ENCODE results near the gene CPA5.

CPA5 gene

DNA sequence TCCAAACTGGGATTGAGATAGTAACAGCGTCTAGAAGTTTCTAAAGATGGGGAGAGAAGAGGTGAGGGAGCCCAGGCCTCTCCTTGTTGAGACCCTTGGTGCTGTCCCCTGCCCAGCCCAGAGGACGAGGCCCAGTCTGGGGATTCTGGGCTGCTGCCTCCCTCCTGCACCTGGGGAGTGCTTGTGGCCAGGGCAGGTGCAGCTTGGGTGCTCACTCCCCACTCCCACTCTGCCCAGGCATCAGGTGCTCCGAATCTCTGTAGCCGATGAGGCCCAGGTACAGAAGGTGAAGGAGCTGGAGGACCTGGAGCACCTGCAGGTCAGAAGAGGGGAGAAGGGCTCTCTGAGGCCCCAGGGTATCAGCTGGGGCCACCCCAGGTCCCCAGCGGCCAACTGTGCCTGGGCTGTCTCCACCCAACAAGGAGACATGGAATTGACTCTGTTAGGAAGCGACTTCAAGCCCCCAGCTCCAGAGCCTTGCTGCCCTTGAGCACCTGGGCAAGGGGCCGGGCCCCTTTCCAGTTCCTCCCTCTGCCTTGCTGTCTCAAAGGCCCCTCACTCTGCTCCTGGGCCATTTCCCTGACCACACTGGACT, 36.3 kb downstream of the CPA5 start:
- DNase-seq, result no peak

DNA sequence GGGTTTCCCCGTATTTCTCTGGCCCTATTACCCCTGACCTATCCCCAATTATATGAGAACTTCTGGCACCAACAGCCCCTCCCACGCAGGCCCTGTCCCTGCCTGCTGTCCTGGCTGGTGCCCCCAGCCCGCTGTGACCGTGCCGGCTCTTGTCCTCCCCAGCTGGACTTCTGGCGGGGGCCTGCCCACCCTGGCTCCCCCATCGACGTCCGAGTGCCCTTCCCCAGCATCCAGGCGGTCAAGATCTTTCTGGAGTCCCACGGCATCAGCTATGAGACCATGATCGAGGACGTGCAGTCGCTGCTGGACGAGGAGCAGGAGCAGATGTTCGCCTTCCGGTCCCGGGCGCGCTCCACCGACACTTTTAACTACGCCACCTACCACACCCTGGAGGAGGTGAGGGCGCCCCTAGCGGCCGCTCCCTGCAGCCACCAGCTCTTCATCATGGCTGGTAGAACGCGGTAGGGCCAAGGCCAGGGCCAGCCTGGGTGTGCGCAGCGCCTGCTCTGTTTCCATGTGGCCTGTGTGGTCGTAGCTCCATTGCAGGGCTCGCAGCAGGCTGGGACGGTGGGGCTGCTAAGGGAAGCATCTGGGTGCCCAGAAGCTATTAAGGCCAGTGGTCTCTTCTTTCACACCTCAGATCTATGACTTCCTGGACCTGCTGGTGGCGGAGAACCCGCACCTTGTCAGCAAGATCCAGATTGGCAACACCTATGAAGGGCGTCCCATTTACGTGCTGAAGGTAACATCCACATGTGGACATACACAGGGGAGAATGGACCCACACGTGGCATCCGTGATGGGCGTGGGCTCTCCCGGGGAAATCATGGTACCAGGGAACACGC, 37.1 kb downstream of the CPA5 start:
- DNase-seq, result no peak

DNA sequence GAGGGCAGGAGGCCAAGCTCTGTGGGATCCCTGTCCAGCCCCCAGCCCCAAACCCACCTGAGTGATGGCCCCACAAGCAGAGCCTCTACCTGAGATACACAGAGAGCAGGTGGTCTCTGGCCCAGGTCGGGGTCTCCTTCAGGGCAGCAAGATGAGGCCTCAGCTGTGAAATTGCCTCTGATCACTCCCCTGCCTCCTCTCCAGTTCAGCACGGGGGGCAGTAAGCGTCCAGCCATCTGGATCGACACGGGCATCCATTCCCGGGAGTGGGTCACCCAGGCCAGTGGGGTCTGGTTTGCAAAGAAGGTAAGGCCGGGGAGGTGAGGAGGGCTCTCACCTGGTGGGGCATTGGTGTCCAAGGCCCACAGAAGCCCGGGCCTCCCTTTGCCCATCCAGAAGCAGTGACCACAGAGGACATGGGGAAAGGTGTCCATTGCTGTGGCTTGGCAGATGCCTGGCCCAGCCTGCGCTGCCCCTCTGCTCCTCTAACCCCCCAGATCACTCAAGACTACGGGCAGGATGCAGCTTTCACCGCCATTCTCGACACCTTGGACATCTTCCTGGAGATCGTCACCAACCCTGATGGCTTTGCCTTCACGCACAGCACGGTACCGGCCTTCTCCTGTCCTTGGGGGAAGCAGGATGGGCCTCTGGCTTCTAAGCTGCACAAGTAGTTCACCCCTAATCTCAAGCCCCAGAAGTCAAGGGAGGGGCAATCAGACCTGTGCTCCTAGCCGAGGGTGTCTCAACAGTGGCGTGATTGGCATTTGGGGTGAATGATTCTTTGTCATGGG, 38.8 kb downstream of the CPA5 start:
- DNase-seq, result no peak

GRCh38 chr7:130384371-130384801, 39.8 kb downstream of the CPA5 start:
- no peak for DNase-seq

DNA sequence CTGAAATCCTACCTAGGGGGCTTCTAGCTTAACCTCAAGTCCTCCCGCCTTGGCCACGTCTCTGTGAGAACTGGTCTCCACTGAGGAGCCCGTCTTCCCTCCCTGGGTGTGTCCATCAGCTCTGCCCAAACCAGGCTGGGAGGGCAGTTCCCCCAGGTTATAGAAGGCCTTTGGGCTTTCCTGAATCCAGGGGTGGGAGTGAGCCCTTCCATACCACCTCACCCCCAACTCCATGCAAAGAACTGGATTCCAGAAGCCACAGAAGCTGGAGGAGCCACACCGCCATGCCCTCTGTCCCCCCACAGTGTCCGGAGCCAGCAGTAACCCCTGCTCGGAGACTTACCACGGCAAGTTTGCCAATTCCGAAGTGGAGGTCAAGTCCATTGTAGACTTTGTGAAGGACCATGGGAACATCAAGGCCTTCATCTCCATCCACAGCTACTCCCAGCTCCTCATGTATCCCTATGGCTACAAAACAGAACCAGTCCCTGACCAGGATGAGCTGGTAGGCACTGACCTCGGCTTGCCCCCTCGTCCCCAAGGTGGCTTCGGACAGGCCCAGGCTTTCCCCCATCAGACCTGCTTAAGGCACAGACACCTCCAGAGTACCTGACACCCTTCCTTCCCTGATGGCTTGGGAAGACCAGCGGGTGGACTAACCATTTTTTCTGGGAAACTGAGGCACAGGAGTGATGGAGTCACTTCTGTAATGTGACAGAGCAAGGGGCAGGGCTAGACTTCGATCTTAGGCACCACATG, 40.4 kb downstream of the CPA5 start:
- DNase-seq, result no peak

- no peak for DNase-seq
Observed at GRCh38 chr7:130385600-130386066, 41.0 kb downstream of the CPA5 start.

- no peak for DNase-seq
Observed at GRCh38 chr7:130386876-130387275, 42.3 kb downstream of the CPA5 start.

DNA sequence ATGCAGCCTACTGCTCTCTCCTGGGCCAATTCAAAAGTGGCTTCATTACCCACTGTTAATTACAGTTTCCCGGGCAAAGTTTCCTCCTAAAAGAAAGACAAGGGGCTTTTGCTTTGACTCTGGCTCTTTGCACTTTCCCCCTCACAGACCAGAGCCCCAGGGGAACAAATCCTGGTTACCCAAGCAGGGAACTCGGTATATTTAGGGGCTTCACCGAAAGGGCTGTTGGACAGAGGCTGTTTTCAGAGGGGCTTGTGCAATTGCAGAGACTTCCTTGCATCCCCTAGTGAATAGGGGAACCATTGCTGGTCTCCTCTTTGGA, 42.7 kb downstream of the CPA5 start:
- no peak for DNase-seq

DNA sequence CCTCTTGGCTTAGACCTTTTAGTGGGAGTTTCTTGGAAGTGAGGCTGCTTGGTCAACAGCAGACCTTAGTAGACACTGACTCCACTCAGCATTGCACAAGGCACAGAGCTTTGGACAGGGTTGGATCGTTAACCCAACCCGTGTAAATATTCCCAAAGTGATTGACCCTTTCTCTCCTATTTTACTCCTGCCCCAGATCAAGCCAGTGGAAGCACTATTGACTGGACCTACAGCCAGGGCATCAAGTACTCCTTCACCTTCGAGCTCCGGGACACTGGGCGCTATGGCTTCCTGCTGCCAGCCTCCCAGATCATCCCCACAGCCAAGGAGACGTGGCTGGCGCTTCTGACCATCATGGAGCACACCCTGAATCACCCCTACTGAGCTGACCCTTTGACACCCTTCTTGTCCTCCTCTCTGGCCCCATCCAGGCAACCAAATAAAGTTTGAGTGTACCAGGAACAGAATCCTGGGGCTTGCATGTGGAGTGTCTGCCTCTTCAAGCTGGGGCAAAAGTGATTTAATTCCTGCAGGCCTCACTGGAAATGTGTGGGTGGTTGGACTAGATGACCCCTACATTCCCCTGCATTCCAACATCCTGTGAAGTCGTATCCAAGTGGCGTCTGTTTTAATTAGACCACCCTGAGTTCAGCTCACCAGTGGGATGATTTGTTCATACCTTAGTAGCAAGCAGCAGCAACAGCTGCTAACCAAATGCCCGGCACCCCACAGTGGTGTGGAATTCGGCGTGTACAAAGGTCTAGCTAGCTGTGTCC, 43.2 kb downstream of the CPA5 start:
- no peak for DNase-seq

- DNase-seq, result no peak
Observed at GRCh38 chr7:130388671-130389070, 44.1 kb downstream of the CPA5 start.

GRCh38 chr7:130390486-130390885, 45.9 kb downstream of the CPA5 start:
- no peak for DNase-seq

- DNase-seq, result no peak
Observed at GRCh38 chr7:130393101-130393561, 48.5 kb downstream of the CPA5 start.

DNA sequence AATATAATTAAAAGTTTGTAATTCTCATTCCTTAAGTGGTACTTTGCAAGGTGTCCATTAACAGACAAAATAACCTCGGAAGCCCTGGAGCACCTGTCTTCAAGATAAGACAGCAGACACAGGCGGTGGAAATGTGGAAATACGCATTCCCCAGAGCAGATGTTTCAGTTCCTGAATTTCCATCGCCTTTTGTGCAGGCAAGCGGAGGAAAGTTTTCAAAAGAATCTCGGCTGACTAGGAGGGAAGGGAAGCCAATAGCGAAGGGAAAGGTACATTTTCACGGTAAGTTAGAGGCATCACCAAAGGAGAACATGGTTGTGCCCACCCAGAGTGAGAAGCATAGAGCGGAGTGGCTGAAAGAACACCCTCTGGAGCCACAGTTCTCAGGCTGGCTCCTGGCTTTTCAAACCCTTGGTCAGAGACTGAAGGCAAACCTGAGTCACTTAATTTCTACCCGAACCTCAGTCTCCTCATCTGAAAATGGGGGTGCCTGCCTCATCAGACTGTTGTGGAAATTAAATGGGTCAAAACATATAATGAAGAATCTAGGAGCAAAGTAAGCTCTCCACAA, 49.3 kb downstream of the CPA5 start:
- DNase-seq, result peak; percentile 9

DNA sequence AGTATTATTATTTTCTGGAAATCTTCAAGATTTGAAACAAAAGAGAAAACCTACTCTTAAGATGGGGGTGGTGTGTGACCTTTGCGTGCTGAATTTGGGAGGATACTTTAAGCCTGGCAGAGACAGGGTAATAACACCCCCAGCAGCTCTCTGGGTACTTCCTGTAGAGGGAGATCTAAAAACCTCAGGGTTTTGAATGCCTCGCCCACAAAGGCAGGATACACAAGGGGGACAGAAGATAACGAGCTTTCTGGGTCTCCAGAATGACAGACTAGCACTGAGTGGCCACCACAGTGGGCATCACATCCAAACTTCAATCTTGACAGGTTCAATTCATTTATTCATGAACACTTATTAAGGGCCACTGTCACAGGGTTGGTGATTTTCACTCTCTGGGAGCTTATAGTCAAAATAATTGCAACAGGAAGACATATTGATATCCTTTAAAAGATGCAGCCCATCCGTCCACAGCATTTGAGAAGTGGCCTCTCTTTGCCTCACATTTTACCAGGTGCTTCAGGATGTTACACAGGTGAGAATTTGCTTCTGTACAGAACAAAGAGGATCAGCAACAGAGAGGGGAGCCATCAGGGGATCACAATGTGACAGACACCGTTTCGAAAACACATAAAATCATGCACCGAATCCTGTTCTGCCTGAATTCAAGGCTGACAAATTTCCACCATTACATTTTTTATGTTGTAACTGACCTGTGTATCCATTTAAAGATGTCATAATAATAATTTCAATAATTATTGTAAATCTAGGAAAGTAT, 50.0 kb downstream of the CPA5 start:
- DNase-seq, result peak; percentile 66

DNA sequence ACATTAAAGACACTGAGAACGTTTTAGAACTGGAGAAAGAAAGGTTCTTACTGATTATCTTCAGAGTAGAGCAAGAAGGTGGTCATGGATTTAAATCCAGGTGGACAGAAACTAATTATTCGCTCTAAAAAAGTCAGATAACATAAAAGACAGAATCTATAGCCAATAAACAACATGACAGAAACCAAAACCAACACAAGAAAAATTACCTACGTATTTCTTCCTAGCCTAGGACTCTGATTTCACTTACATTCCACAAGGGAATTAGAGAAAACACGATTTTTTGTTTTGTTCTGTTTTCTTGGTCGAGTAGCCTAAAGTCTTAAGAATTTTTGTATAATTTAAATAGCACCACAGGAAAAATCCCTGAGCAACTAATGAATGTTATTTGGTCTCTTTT, 50.8 kb downstream of the CPA5 start:
- DNase-seq, result no peak

DNA sequence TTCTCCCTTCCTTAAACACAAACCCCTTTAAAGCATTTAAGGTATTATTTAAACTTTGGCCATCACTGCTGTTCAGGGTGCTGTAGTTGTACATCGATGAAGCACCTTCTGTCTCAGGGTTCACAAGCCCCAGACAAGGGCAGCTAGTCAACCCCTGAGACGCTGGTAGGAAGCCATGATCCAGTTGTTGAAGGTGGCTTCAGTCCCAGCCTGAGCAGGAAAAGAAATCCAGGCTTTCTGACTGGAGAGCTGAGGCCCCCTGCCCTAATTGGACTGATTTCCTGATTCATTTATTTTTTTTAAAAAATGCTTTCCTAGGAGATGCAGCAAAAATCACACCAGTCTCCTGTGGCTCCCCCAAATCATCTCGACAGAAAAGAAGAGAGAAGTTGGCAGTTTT, 51.5 kb downstream of the CPA5 start:
- no peak for DNase-seq

- no peak for DNase-seq
Observed at GRCh38 chr7:130397051-130397757, 52.6 kb downstream of the CPA5 start.

DNA sequence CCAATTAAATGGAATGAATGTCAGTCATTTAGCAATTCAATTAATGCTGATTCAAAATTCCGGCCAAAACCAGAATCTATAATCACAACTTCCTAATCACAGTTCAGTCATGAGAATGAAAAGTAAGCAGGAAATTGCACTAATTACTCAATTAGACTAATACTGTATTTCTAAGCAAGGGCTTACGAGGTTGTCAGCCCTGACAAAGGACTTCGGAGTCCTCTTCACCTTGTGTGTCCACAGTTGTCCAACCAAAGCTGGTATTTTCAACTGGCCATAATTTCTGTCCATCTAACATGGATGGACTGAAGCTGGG, 53.1 kb downstream of the CPA5 start:
- no peak for DNase-seq

DNA sequence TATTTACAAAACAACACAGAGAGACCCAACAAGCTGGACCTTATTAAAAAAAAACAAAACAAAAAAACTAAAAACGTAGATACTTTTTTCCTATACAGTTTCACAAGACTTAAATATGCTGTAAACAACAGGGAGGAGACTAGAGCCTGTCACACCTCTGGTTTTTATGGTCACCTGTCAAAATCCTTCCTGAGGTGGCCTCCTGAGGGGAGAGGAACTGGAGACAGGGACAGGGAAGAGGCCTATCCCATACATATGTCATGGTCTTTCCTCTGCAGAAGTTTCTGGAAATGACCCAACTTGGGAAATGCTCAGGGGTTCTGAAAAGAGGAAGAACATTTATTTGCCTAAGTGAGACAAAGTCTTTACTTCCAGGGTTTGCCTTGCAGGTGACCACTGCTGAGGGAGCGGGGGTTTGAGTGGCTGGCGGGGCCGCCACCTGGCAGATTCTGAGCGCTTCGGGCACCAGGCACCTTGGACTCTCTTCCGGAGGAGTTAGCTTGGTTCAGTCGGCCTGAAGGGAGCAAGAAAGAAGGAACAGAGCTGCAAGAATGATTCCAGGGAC, 54.0 kb downstream of the CPA5 start:
- no peak for DNase-seq

DNA sequence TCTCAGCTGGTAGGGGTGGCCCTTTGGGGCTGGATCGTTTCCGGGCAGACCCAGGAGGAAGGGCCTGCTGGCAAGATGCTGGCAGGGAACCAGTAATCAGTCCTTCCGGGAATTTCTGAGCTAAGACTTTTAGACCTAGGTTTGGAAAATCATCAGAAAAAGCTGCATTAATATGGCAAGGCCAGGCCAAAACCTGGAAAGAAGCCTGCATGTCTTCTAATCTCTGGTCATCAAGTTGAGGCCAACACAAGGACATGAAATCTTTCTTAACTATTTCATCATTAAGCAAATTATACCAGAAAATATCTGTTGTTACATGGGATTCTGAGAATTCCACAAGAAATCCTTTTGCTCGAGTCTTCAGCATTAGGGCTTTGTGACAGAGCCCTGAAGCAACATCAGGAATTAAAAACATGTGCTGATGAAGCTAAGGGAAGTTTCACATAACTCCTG, 55.5 kb downstream of the CPA5 start:
- DNase-seq, result no peak
